HG02870 (cell line): Measurements from ENCODE around the gene MACROH2A1.

Experiments used
- ATAC-seq: cut with Tn5 transposase; IDR thresholded peaks from one replicate; pipeline ENCODE4 v1.9.1; 2021; ENCODE audit warnings: mild to moderate bottlenecking, moderate library complexity; ENCODE audit not compliant: unreplicated experiment

MACROH2A1 gene

DNA sequence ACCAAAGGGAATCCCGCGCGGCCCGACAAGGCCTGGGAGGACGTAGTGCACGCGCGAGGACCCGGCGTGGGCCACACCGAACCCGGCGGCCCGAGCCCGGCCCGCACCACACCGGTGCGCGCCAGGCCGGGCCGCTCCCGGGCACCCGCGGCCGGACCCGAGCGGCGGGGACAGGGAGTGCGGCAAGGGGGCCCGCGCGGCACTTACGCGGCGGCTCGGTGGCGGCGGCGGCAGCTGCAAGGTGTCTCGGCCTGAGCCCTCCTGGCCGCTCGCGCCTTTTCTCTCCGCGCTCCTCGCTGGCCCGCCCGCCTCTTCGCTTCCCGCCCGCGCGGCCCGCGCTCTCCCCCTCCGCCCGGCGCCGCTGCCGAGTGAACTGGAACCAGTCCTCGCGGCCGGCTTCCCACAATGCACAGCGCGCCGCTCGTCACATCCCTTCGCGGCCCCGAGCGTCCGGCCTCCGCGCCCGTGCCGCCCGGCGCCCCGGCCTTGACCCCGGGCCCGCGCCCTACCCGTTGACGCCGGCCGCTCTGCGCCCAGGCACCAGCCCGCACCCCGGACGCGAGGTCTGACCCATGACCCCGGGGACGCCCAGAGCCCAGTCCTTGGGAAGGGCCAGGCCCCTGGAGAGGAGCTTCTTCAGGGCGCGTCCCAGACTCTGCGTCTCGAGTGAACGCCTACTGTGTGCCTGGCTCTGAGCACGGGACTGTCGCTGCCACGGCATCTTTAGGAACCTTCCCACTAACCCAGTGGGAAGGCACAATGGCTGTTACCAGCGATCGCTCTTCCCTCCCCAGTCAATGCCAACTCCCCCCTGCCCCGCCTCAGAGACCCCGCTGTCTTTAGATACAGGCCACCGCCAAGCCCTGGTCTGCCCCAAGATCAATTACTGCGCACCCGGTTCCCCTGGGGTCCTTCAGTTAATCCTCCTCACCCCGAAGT, at the start of gene MACROH2A1:
MACROH2A1 (minus strand) TSS at position 377 of the 939 bp plus-strand sequence. CDS start 10,138 bp downstream, outside the sequence.
- peak; percentile 80 for ATAC-seq

DNA sequence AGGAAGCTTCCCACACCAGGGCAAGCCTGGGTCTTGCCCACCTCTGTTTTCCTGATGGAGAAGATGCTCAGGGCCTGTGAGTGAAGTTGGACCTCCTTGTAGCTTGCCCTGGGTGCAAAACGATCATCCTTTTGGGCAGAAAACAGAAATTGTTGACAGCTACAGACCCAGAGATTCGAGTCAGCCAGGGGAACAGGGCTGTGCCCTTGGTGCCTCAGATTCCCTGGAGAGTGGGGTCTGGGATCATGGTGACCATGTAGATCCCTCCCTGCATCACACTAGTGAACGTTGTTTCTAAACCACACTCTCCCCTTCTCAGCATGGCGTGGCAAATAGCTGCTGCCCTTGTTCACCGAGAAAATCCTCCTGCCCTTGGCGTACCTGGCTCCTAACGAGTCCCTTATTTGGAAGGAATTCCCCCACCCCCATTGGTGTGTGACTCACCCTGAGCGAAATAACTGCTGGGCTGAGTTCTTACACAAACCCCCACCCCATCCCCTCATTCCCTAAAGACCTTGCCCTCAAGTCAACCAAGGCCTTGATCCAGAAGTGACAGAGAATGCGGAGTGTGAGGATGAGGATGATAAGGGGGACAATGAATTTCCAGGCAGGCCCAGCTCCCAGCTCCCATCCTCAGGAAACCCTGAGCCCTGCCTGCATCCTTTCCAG, 49.2 kb upstream of the MACROH2A1 start:
- no peak for ATAC-seq

DNA sequence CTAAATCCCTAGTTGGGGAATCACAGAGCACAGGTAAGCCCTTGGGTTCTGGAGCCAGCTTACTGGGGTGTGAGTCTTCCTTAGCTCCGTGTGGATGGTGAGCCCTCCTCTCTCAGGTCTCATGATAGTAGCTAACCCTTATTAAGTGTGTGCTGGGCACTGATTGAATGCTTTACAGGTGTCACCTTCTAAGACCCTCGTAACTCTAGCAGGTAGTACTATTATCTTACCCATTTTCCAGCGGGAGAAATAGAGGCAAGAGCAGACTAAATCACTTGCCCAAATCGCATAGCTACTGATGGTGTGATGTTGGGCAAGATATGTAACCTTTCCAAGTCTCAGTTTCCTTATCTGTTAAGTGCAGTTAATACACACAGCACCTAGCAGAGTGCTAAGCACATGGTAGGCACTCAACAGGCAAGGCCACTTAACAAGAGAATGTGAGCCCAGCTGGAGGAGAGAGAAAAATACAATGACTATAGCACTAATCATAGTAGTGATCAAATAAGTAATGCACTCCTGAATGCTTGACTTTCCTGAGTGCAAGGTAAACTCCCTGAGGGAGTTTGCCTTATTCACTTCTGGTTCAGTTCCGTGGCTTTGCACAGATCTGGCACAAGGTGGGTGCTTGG, 48.4 kb upstream of the MACROH2A1 start, which contains the start of gene DCANP1:
DCANP1 (minus strand) TSS at position 51 of the 632 bp plus-strand sequence. CDS start 240 bp downstream, outside the sequence.
- no peak for ATAC-seq

DNA sequence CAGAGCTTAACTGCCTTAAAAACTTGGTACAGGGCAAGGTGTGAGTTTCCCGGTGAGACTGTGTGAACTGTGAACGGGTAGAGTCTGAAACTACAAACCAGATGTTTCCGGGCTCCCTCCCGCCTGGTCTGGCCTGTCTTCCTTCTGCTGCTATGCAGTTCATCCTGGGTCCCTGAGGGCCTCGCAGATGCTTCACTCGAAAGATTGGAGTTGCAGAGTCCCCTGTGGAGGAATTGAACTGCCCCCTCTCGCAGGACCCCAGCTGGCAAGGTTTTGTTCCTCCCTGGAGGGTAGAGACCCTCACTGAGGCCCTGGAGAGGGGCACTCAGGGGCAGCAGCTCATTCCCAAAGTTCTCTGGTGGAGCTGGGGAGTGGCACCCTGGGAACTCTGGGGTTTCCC, 47.6 kb upstream of the MACROH2A1 start:
- no peak for ATAC-seq

DNA sequence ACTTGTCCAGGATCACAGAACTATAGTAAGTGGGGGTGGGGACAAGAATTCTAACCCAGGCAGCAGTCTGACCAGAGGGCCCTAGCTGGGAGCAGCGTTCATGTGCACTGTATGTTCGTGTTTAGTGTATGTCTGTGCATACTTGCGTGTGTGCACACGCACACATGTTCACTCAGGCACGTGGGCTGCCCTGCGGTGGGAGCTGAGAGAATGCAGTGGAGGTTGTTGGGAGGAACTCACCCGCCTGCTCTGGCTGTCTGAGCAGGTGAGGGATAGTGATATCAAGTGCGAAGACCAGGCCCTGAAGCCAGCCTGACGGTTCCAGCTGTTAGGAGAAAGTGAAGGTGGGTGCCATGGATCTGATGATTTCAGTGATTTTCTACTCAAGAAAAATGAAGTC, 47.2 kb upstream of the MACROH2A1 start:
- ATAC-seq: no peak

DNA sequence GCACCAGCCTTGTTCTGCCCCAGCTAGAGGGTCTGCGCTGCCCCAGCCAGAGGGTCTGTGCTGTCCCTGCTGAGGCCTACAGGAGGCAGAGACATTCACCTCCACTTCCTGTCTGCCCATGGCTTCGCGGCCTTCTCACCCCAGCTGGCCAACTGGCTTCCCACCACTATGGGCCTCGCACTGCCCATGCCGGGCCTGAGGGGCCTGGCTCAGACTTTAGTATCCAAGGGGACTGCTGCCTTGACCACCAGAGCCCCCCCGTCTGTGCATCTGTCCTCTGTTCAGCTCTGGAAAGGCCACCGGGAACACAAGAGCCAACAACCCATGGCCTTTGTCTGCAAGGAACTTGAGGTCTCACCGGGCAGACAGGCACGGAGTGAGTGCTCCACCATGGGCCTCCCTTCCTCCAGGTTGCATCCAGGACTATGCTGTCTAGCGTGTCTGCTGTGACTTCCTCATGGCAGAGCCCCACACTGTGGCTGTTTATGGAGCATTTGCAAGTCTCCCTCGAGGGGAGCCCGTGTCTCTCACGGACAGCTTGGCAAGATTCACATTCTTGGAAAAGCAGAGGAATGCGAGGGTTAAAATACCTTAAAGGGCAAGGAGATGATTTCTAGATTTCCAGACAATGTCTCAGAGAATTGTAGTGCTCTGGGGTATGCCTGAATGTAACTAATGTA, 46.4 kb upstream of the MACROH2A1 start:
- no peak for ATAC-seq

DNA sequence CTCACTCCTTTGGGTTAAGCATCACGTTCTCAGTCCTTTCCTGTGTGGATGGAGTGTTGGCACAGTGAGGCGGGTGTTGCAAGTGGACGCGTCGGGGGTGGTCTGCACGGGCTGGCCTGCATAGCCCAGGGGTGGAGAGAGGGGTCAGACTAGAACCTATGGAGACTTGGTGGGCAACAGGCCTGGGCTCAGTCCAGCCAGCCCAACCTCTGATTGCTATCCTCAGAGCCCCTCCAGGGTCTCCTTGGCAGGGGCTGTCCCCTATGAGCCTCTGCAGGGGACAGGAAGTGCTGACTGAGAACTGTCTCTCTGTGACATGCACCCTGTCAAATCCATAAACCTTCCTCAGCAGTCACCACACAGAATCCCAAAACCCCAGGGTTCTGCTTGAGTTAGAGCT, 45.9 kb upstream of the MACROH2A1 start:
- ATAC-seq: no peak

DNA sequence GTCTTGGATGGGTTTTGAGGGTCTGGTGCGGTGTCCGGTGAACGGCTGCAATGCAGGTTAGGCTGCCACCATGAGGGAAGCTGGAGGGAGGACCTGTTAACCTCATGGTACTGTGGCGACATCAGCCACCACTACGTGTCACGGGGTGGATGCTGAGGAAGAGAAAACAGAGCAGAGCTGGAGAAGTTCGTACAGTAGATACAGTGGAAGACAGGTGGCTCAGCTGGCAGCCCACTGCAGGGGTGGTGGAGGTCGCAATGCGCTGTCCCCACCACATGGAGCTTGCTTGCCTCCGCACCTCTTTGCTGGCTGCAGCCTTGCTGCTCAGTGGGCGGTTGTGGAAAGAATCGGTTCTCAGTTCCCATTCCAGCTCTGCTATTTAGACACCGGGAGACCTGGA, 45.3 kb upstream of the MACROH2A1 start:
- no peak for ATAC-seq

DNA sequence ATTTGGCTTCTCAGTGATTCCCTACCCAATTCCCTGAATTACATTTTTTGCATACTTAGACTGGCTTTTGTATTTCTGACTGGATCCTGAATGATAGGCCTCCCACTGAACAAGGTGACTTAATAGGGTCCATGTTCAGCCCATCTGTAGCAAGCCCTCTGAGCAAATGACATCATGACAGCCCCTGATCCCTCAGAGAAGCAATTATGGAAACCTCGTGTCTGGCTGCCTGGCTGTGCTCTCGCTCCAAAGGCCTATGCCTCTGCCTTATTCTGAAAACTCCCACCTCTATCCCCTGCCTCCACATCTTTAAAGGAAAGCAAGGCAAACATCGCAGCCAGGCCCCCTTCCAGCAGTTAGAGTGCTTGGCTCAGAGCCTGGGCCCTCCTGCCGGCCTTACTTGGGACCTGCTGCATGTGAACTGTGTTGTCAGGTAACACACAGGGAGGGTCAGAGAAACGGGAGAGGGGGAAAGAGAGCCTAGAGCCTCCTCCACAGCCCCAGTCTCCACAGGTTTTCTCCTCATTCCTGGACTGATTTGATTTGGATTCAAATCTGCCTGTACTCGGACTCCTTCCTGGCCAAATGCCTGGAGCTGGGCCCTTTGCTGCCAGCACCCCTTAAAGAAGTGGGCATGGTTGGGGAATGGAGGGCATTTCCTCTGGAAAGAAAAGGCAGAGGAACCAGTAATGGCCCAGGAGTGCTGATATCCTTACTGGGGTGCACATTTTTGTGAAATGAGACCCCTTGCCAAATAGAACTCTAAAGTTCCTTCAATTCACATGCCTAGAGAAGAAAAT, 44.3 kb upstream of the MACROH2A1 start:
- ATAC-seq: no peak

DNA sequence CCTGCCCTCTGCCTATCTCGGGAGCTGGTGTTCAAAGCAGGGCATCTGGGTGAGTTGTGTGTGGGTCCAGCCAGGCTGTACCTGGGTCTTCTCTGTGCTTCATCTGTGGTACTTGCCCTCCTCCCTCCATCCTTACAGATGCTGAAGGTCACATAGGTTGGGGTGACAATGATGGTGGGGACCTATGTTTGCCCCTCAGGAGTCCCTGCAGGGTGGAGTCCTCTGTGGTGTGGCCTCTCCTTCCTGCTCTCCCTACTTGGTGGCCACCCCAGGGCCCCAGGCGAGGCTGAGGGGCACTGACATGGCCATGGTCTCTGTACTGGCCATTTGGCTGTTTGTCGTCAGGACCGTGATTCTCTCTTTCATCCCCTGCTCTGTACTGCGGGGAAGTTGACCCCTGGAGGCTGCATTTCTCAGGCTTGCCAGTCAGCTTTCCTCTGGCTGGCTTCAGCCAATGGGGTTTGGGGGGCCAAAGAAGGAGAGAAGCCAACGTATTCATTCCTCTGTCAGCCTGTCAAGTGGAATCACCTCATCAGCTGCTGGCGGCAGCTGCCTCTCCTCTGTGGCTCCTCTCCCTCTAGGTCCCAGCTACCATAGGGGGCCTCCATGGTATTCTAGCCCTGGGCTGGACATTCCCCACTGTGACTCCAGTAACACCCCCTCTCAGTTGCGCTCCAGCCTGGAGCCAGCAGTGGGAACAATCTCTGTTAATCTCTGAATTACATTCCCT, 43.6 kb upstream of the MACROH2A1 start:
- no peak for ATAC-seq

DNA sequence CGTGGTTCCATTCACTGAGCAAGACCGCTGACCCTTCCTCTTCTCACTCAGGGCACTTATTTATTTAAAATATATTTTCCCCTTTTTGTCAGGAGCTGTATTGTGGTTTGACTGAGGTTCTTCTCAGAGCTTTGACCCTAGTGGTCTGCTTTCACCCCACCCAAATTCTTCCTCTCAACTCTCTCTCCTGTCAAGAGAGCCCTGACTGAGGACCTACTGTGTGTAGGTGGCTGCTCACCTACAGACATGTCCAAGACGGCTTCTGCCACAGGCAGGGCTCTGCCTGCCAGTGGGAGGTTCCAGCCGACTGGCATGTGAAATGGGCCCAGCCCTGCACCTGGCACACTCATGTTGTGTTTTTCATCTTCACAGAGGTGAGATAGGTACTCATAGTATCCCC, 42.9 kb upstream of the MACROH2A1 start:
- ATAC-seq: no peak

DNA sequence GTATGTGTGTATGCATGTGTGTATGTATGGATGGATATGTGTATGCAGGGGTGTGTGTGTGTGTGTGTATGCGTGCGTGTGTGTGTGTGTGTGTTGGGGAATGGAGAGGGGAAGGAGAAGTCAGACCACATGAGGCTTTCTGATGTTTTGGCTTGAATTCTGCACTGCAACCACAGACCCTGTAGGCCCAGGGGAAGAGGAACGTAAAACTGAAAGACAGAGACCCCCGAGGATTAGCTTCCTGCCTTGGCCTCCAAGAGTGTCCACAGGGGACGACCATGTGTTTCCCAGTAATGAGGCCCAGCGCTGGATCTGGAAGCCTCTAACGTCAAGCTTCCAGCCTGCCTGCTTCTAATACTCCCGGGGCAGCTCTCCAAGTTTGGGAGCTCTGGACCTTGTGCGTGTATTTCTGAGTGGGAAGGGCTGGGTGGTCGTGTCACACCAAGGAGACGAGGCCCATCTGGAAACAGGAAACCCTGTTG, 42.4 kb upstream of the MACROH2A1 start:
- ATAC-seq: no peak

DNA sequence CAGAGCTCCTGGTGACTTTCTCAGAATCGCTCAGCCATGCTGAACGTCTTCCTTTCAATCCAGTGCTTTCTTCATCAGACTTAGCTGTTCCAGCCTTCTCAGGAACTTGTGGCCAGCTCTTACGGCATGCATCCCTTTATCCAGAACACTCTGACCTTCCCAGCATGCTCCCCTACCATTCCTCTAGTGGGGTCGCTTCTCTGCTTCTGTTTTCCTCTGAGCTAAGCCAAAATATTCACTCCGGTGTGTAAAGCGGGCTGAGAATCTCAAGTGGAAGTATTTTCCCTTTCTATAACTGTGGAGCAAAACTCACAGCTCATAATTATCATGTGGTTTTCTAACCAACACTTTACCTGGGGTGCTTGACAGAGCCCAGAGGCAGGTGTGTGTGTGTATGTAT, 41.9 kb upstream of the MACROH2A1 start:
- no peak for ATAC-seq

DNA sequence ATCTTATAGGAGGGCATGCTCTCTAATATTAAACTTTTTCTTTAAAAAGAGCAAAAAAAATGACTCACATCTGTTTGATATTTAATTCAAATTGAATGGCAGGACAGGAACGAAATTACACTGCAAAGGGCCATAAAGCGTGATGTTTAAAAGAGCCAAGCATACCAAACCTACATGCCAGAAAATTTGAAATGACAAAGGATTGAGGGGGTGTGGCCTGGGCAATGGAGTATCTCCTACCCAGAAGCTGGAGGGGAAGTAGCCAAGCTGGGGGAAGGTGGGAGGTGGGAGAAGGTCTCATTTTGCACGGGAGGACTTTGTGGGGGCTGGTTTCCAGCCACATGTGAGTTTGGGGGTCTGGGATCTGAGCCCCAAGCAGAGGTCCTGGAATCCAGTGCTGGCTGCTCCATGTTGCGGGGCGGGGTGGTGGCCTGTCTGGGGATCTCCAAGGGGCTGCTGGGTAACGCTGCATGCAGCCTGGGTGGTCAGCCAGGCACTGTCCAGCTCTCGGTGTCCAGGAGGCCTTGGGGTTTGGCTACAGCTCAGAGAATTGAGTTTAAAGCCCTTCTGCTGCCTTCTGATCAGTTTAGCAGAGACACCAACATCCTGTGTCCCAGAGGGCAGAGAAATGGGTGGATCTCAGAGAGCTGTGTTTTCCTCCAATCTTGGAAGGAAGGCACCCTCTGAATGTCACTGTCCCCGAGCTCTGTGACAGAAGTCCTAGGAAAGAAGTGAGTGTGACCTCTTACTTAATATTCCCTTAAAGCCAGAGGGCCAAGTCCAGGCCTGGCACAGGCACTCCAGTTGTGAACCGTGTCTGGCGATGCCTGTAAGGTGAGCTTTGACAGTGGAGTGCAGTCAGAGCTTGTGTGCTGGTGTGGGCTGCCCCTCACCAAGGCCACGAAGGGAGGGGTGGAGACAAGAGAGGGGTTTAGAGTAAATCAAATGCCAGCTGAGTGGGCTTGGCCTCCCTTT, 40.5 kb upstream of the MACROH2A1 start:
- no peak for ATAC-seq

DNA sequence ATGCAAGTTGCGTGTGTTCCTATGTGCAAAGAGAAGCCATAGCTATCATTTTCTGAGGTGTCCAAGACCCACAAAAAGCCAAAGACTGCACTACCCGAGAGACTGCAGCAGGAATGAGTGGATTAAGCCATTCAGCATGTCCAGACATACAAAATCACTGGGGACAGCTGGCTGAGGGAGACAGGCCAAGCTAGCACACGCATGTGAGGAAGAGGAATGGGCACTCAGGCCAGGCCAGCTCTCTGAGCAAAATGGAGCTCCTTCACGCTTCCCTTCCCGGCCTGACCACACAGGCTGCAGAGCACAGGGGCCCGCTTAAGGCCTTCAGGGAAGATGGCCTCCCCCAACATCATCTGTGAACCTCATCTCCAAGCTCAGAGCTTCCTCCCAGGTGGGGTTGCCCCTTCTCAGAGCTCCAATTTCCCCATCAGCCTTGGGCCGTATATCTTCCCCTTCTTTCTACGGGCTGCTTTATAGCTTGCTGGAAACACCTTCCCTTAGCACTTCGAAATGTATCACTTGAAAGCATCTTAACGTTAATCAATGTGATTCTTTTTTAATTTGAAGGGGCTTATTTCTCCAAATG, 39.7 kb upstream of the MACROH2A1 start:
- no peak for ATAC-seq

DNA sequence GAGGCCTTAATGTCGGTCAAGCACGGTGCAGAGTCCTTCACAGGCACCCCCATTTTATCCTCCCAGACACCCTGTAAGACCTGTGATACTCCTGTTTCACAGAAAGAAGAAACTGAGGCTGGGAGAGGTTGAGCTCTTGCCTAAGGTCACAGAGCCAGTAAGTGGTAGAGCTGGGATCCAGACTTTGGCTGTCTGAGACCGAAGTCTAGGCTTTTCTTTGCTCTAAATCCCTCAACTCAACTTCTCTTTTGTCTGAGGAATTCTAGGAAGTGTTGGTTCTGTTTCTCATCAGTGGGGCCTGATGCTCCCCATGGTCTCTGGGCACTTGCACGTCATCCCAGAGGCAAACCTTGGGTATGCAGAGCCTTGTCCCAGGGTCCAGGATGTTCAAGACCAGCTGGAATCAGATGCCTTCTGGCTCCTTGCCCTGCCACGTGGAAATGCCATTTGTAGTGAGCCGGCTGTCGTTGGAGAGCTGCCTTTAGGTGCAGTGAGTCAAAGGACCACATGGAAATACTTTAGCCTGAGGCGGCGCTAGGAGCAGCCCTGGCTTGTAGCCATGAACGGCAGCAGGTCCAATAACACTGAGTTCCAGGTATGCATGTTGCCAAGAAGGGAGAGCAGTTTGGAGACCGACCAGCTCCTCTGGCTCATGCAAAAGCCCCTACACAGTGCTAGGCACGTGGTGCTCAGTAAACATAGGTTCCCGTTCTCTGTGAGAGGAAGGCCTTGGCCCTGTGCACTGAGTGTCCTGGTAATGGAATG, 38.9 kb upstream of the MACROH2A1 start:
- ATAC-seq: no peak

DNA sequence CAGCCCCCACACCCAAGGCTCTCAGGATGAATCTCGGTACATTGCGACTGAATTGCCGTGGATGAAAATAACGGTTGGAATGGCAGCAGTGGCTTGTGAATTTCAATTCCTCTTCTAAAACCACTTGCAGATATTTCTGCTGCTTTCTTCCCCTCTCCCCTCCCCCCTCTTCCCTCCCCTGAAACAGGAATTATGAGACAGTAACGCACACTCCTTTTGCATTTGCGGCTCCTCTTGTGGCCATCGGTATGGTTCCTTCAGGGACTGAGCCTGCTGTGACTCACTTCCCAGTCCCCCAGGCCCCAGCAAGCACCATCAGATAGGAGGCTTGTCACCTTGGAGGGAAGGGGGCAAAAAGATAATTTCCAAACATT, 38.4 kb upstream of the MACROH2A1 start:
- no peak for ATAC-seq
